ENCODE results near the gene ZNF14. TPM values are rescaled to one million over a fixed set of nuclear protein-coding genes. Genes with fewer than 3 reads are reported as not detected.

ZNF14 gene
- total and polyA plus RNA-seq, 2 experiments from 2014 or later: 4.6 to 10.2 TPM

DNA sequence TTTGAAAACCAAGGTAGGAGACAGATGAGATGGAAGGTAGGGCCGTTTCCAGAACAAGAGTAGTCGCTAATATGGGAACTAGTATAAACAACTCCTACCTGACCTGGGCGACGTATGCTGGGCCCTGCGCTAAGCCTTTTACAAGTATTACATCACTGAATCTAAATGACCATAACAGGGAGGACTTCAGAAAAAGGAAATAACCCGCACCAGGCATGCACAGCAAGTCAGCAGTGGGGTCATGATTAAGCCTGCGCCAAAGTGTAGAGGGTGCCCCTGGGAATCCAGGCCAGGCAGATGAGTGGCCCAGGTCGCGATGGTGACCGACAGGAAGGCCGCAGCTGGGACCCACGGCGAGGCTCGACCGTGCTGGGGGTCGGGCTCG lies 70.0 kb downstream of the ZNF14 start:
- peak overlapping the region; percentile 94 for H3K4me2 ChIP-seq
- 0 out of 2 replicates have a peak overlapping the region, but pooled peaks have one; percentile 28 for H2AFZ ChIP-seq
- TF ChIP-seq STAT1 (IDR thresholded peaks at IDR 0.05; ENCODE audit: unreplicated experiment): no peak
- TF ChIP-seq, protein P1, sequence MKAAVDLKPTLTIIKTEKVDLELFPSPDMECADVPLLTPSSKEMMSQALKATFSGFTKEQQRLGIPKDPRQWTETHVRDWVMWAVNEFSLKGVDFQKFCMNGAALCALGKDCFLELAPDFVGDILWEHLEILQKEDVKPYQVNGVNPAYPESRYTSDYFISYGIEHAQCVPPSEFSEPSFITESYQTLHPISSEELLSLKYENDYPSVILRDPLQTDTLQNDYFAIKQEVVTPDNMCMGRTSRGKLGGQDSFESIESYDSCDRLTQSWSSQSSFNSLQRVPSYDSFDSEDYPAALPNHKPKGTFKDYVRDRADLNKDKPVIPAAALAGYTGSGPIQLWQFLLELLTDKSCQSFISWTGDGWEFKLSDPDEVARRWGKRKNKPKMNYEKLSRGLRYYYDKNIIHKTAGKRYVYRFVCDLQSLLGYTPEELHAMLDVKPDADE (IDR thresholded peaks at IDR 0.05): no peak
- no peak for TF ChIP-seq POLR2AphosphoS5 (IDR thresholded peaks at IDR 0.05; ENCODE audit: low read depth)
- TF ChIP-seq EZH2phosphoT487 (IDR thresholded peaks at IDR 0.05; ENCODE audit: unreplicated experiment): no peak
- TF ChIP-seq, protein P2, sequence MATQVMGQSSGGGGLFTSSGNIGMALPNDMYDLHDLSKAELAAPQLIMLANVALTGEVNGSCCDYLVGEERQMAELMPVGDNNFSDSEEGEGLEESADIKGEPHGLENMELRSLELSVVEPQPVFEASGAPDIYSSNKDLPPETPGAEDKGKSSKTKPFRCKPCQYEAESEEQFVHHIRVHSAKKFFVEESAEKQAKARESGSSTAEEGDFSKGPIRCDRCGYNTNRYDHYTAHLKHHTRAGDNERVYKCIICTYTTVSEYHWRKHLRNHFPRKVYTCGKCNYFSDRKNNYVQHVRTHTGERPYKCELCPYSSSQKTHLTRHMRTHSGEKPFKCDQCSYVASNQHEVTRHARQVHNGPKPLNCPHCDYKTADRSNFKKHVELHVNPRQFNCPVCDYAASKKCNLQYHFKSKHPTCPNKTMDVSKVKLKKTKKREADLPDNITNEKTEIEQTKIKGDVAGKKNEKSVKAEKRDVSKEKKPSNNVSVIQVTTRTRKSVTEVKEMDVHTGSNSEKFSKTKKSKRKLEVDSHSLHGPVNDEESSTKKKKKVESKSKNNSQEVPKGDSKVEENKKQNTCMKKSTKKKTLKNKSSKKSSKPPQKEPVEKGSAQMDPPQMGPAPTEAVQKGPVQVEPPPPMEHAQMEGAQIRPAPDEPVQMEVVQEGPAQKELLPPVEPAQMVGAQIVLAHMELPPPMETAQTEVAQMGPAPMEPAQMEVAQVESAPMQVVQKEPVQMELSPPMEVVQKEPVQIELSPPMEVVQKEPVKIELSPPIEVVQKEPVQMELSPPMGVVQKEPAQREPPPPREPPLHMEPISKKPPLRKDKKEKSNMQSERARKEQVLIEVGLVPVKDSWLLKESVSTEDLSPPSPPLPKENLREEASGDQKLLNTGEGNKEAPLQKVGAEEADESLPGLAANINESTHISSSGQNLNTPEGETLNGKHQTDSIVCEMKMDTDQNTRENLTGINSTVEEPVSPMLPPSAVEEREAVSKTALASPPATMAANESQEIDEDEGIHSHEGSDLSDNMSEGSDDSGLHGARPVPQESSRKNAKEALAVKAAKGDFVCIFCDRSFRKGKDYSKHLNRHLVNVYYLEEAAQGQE (IDR thresholded peaks at IDR 0.05; ENCODE audit: unreplicated experiment): no peak
- TF ChIP-seq ZNF114 (CRISPR knock-in tag; IDR thresholded peaks at IDR 0.05): no peak
- TF ChIP-seq, protein P3, sequence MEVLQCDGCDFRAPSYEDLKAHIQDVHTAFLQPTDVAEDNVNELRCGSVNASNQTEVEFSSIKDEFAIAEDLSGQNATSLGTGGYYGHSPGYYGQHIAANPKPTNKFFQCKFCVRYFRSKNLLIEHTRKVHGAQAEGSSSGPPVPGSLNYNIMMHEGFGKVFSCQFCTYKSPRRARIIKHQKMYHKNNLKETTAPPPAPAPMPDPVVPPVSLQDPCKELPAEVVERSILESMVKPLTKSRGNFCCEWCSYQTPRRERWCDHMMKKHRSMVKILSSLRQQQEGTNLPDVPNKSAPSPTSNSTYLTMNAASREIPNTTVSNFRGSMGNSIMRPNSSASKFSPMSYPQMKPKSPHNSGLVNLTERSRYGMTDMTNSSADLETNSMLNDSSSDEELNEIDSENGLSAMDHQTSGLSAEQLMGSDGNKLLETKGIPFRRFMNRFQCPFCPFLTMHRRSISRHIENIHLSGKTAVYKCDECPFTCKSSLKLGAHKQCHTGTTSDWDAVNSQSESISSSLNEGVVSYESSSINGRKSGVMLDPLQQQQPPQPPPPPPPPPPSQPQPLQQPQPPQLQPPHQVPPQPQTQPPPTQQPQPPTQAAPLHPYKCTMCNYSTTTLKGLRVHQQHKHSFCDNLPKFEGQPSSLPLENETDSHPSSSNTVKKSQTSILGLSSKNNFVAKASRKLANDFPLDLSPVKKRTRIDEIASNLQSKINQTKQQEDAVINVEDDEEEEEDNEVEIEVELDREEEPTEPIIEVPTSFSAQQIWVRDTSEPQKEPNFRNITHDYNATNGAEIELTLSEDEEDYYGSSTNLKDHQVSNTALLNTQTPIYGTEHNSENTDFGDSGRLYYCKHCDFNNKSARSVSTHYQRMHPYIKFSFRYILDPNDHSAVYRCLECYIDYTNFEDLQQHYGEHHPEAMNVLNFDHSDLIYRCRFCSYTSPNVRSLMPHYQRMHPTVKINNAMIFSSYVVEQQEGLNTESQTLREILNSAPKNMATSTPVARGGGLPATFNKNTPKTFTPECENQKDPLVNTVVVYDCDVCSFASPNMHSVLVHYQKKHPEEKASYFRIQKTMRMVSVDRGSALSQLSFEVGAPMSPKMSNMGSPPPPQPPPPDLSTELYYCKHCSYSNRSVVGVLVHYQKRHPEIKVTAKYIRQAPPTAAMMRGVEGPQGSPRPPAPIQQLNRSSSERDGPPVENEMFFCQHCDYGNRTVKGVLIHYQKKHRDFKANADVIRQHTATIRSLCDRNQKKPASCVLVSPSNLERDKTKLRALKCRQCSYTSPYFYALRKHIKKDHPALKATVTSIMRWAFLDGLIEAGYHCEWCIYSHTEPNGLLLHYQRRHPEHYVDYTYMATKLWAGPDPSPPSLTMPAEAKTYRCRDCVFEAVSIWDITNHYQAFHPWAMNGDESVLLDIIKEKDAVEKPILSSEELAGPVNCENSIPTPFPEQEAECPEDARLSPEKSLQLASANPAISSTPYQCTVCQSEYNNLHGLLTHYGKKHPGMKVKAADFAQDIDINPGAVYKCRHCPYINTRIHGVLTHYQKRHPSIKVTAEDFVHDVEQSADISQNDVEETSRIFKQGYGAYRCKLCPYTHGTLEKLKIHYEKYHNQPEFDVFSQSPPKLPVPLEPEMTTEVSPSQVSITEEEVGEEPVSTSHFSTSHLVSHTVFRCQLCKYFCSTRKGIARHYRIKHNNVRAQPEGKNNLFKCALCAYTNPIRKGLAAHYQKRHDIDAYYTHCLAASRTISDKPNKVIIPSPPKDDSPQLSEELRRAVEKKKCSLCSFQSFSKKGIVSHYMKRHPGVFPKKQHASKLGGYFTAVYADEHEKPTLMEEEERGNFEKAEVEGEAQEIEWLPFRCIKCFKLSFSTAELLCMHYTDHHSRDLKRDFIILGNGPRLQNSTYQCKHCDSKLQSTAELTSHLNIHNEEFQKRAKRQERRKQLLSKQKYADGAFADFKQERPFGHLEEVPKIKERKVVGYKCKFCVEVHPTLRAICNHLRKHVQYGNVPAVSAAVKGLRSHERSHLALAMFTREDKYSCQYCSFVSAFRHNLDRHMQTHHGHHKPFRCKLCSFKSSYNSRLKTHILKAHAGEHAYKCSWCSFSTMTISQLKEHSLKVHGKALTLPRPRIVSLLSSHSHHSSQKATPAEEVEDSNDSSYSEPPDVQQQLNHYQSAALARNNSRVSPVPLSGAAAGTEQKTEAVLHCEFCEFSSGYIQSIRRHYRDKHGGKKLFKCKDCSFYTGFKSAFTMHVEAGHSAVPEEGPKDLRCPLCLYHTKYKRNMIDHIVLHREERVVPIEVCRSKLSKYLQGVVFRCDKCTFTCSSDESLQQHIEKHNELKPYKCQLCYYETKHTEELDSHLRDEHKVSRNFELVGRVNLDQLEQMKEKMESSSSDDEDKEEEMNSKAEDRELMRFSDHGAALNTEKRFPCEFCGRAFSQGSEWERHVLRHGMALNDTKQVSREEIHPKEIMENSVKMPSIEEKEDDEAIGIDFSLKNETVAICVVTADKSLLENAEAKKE (CRISPR knock-in tag; IDR thresholded peaks at IDR 0.05): no peak
- TF ChIP-seq, protein P4, sequence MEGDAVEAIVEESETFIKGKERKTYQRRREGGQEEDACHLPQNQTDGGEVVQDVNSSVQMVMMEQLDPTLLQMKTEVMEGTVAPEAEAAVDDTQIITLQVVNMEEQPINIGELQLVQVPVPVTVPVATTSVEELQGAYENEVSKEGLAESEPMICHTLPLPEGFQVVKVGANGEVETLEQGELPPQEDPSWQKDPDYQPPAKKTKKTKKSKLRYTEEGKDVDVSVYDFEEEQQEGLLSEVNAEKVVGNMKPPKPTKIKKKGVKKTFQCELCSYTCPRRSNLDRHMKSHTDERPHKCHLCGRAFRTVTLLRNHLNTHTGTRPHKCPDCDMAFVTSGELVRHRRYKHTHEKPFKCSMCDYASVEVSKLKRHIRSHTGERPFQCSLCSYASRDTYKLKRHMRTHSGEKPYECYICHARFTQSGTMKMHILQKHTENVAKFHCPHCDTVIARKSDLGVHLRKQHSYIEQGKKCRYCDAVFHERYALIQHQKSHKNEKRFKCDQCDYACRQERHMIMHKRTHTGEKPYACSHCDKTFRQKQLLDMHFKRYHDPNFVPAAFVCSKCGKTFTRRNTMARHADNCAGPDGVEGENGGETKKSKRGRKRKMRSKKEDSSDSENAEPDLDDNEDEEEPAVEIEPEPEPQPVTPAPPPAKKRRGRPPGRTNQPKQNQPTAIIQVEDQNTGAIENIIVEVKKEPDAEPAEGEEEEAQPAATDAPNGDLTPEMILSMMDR (conservative IDR thresholded peaks at IDR 0.05; ENCODE audit: low read depth in 2 of 2): no peak
- TF ChIP-seq JUNB (IDR thresholded peaks at IDR 0.05; ENCODE audit: unreplicated experiment): no peak
- no peak for TF ChIP-seq NANOG (IDR thresholded peaks at IDR 0.05; ENCODE audit: borderline replicate concordance)
- H3K4me3 ChIP-seq: peak overlapping the region; percentile 95
- Mint-ChIP-seq H3K4me3 (peak overlapping the region; percentile 92), H3K27ac (peak overlapping the region; percentile 93), H3K27me3 (ENCODE audit: insufficient read depth, low read depth, poor library complexity) (peaks cover 6% of the 10 kb centered on the region), H3K9me3 (no peaks in the 10 kb centered on the region), H3K36me3 (ENCODE audit: low read depth) (peaks cover 33% of the 10 kb centered on the region), H3K4me1 (peaks cover 23% of the 10 kb centered on the region)
- no peak for DNase-seq (ENCODE audit: low spot score)
- peaks cover 15% of the 10 kb centered on the region for H3K4me1 ChIP-seq (ENCODE audit: insufficient read depth)
- H3K9me2 ChIP-seq (ENCODE audit: insufficient read depth): 0 out of 2 replicates have a peak, but pooled peaks cover 2% of the 10 kb centered on the region
- H4K20me1 ChIP-seq (replicated peaks; ENCODE audit: insufficient read depth): peaks cover 12% of the 10 kb centered on the region
- peaks cover 44% of the 10 kb centered on the region for H3K79me2 ChIP-seq (replicated peaks; ENCODE audit: insufficient read depth)
- peaks cover 15% of the 10 kb centered on the region; the same call in 1 of the 2 replicates for H3K36me3 ChIP-seq (ENCODE audit: insufficient read depth)
- no peaks in the 10 kb centered on the region for H3K27me3 ChIP-seq (ENCODE audit: insufficient read depth)
- no peak for ATAC-seq
- H3F3A ChIP-seq (replicated peaks; ENCODE audit: low read depth): peaks cover 21% of the 10 kb centered on the region
- H3K27ac ChIP-seq (ENCODE audit: low read depth): peak overlapping the region; percentile 80

Measured in GM23338 (cell line).